CD14-positive monocyte (primary cell): ENCODE measurements around the gene MUSK. TPM values are rescaled to one million over a fixed set of nuclear protein-coding genes. Genes with fewer than 3 reads are reported as not detected.

Source experiments
- DNase-seq, 3 donors: peaks; one replicate each; pipeline ENCODE4 v3.0.0-alpha.2; 2011 to 2022
- H2AFZ ChIP-seq: 2 replicates; pipeline ENCODE4 v1.6.0; 2012; ENCODE audit warnings: mild to moderate bottlenecking, low read depth, low read length, inconsistent platforms; ENCODE audit not compliant: insufficient read depth, poor library complexity, severe bottlenecking
- H3K27ac ChIP-seq, 2 donors: 1 replicate in 1 of 2; 2 replicates in 1 of 2; pipeline ENCODE4 v1.5.1; 2012 to 2013; ENCODE audit warnings: low read length in 2 of 2, control low read depth in 1 of 2, inconsistent platforms in 1 of 2, low read depth in 1 of 2, mild to moderate bottlenecking in 1 of 2
- H3K27me3 ChIP-seq, 2 donors: one replicate each; pipeline versions ENCODE4 v1.6.0 to v1.6.1; 2011 to 2013; ENCODE audit warnings: low read length in 2 of 2; ENCODE audit not compliant: control insufficient read depth in 2 of 2, insufficient read depth in 2 of 2
- H3K36me3 ChIP-seq, 2 donors: replicated peaks in 1 of 2; 1 replicate in 1 of 2; 2 replicates in 1 of 2; pipeline versions ENCODE4 v1.5.1 to v1.6.1; 2012 to 2013; ENCODE audit warnings: low read length in 2 of 2, control low read depth in 1 of 2, inconsistent platforms in 1 of 2, mild to moderate bottlenecking in 1 of 2; ENCODE audit not compliant: insufficient read depth in 2 of 2, control insufficient read depth in 1 of 2
- H3K4me1 ChIP-seq, 2 donors: 1 replicate in 1 of 2; 2 replicates in 1 of 2; pipeline versions ENCODE4 v1.5.1 to v1.6.1; 2012 to 2013; ENCODE audit warnings: low read length in 2 of 2, control low read depth in 1 of 2, inconsistent platforms in 1 of 2, mild to moderate bottlenecking in 1 of 2, moderate library complexity in 1 of 2; ENCODE audit not compliant: insufficient read depth in 2 of 2, control insufficient read depth in 1 of 2
- H3K4me2 ChIP-seq: replicated peaks from 2 replicates; pipeline ENCODE3; 2012; ENCODE audit warnings: low read length, moderate library complexity, mild to moderate bottlenecking; ENCODE audit not compliant: poor library complexity, severe bottlenecking; ENCODE audit errors: extremely low read depth
- H3K4me3 ChIP-seq, 3 experiments: fragments of 200-600 bp in 1 of 3; sonication (generic) in 1 of 3; replicated peaks in 1 of 3; 1 replicate in 2 of 3; 2 replicates in 1 of 3; pipeline ENCODE4 v1.5.1; 2011 to 2013; ENCODE audit warnings: low read length in 3 of 3, mild to moderate bottlenecking in 3 of 3, control low read depth in 2 of 3, low read depth in 2 of 3, inconsistent platforms in 1 of 3, moderate library complexity in 1 of 3
- H3K79me2 ChIP-seq: 2 replicates; pipeline ENCODE4 v1.6.0; 2012; ENCODE audit warnings: mild to moderate bottlenecking, control low read depth, inconsistent platforms, low read length, moderate library complexity; ENCODE audit not compliant: insufficient read depth
- H3K9ac ChIP-seq: 2 replicates; pipeline ENCODE4 v1.6.0; 2017; ENCODE audit warnings: low read length, mild to moderate bottlenecking; ENCODE audit not compliant: insufficient read depth, poor library complexity, severe bottlenecking
- H3K9me3 ChIP-seq, 2 donors: replicated peaks in 1 of 2; 1 replicate in 1 of 2; 2 replicates in 1 of 2; pipeline versions ENCODE4 v1.5.1 to v1.6.1; 2012 to 2013; ENCODE audit warnings: low read length in 2 of 2, control low read depth in 1 of 2; ENCODE audit not compliant: control insufficient read depth in 1 of 2, insufficient read depth in 1 of 2
- H4K20me1 ChIP-seq: 2 replicates; pipeline ENCODE4 v1.6.0; 2012; ENCODE audit warnings: mild to moderate bottlenecking, low read length, control low read depth, moderate library complexity; ENCODE audit not compliant: insufficient read depth
- H3K27ac Mint-ChIP-seq, 7 donors: one replicate each; pipeline ENCODE4 v1.8.0; 2020; ENCODE audit warnings: mild to moderate bottlenecking in 7 of 7, mixed read lengths in 7 of 7, moderate library complexity in 6 of 7, inconsistent platforms in 2 of 7
- H3K27me3 Mint-ChIP-seq, 3 donors: one replicate each; pipeline ENCODE4 v1.8.0; 2021 to 2022; ENCODE audit warnings: low read depth in 3 of 3, mild to moderate bottlenecking in 3 of 3, mixed read lengths in 3 of 3, moderate library complexity in 3 of 3, inconsistent platforms in 1 of 3
- H3K36me3 Mint-ChIP-seq, 2 donors: one replicate each; pipeline ENCODE4 v1.8.0; 2020; ENCODE audit warnings: mixed read lengths in 2 of 2, inconsistent platforms in 1 of 2, mild to moderate bottlenecking in 1 of 2
- H3K4me1 Mint-ChIP-seq: one replicate; pipeline ENCODE4 v1.8.0; 2020; ENCODE audit warnings: mild to moderate bottlenecking, mixed read lengths
- H3K4me3 Mint-ChIP-seq, 2 donors: one replicate each; pipeline ENCODE4 v1.8.0; 2020; ENCODE audit warnings: mild to moderate bottlenecking in 2 of 2, mixed read lengths in 2 of 2, moderate library complexity in 1 of 2
- H3K9me3 Mint-ChIP-seq, 7 donors: one replicate each; pipeline ENCODE4 v1.8.0; 2020 to 2022; ENCODE audit warnings: mixed read lengths in 7 of 7, mild to moderate bottlenecking in 6 of 7, moderate library complexity in 6 of 7, inconsistent platforms in 2 of 7
- CTCF ChIP-seq: fragments of 200-600 bp; IDR thresholded peaks from one replicate; pipeline ENCODE4 v1.8.0; 2022; ENCODE audit warnings: antibody characterized with exemption, mild to moderate bottlenecking
- WGBS: methylation state at CpG from one replicate; pipeline ENCODE4 v1.1.5; 2013; ENCODE audit warnings: missing lambda C conversion rate; ENCODE audit not compliant: insufficient coverage; 5-methylcytosine and 5-hydroxymethylcytosine counted together
- intact Hi-C, 2 donors: fragments of 100-400 bp; cut with micrococcal nuclease; formaldehyde crosslinking; loops; one replicate each; pipeline versions ENCODE4 v1.15.0 to v1.15.1; 2023
- polyA plus RNA-seq, 3 donors: library from polyadenylated mRNA; depleted of rRNA in 1 of 3; unstranded in 2 of 3; stranded (reverse) in 1 of 3; fragments of 300-500 nt in 2 of 3; fragments of >200 nt in 1 of 3; fragmentation: Illumina TruSeq in 2 of 3; gene quantifications; 1 replicate in 2 of 3; 2 replicates in 1 of 3; pipeline ENCODE4 v1.2.3, GENCODE V29; 2012 to 2021

Gene MUSK
- polyA plus RNA-seq, 3 donors, result not detected

DNA sequence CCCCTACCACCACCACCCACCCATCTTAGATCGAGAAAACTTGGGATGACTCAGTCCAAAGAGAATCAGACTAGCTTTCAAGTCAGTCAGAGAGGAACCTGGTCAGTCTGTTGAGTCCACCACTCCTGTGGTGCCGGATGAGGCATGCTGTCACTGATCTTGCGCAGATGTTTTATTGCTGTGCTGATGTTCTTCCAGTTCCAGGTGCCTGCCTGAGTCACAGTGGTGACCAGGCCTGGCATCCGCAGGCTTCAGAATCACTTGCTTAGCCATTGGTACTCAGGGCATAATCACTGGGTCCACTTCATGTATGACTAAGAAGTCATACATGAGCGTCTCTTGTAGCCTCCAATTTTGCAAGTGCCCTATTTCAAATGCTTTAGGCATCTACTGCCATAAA lies 114.1 kb downstream of the MUSK start:
- Histone ChIP-seq H3K4me2 (no peak overlapping the region), H3K4me1 (no peaks in the 10 kb centered on the region), H3K36me3 (no peaks in the 10 kb centered on the region), H3K9ac (no peak overlapping the region), H2AFZ (no peak overlapping the region), H3K27ac (no peak overlapping the region), H3K4me3 (no peak overlapping the region), H3K27me3 (peaks cover 0 to 3% of the 10 kb centered on the region in 2 donors), H4K20me1 (no peaks in the 10 kb centered on the region), H3K79me2 (no peaks in the 10 kb centered on the region), H3K9me3 (no peaks in the 10 kb centered on the region)
- no peaks in the 10 kb centered on the region for H3K36me3 Mint-ChIP-seq
- H3K27ac Mint-ChIP-seq, result no peak overlapping the region
- H3K9me3 Mint-ChIP-seq, result peaks cover 0 to 4% (median 0%) of the 10 kb centered on the region in 7 donors
- TF ChIP-seq CTCF, result no peak
- intact Hi-C loops, result no loop called here
- WGBS, result 100% methylated on average over 4 of the region's 5 CpGs
- no peaks in the 10 kb centered on the region for H3K4me1 Mint-ChIP-seq
- peaks cover 0 to 5% (median 2%) of the 10 kb centered on the region in 3 donors for H3K27me3 Mint-ChIP-seq
- no peak for DNase-seq
- no peak overlapping the region for H3K4me3 Mint-ChIP-seq

- Mint-ChIP-seq H3K4me3 (no peak overlapping the region), H3K27ac (no peak overlapping the region), H3K36me3 (no peaks in the 10 kb centered on the region), H3K27me3 (no peaks in the 10 kb centered on the region), H3K9me3 (peaks cover 0 to 4% (median 0%) of the 10 kb centered on the region in 7 donors), H3K4me1 (no peaks in the 10 kb centered on the region)
- H3K27me3 ChIP-seq, result no peaks in the 10 kb centered on the region
- no peak for DNase-seq
- H3K4me1 ChIP-seq, result no peaks in the 10 kb centered on the region
- H3K4me3 ChIP-seq, result no peak overlapping the region
- H3K9ac ChIP-seq, result no peak overlapping the region
- H3K9me3 ChIP-seq, result no peaks in the 10 kb centered on the region
- H4K20me1 ChIP-seq, result no peaks in the 10 kb centered on the region
- intact Hi-C loops, result no loop called here
- no peaks in the 10 kb centered on the region for H3K79me2 ChIP-seq
- WGBS, result no CpG with 5 or more reads among the region's 1 CpG
- no peak overlapping the region for H3K4me2 ChIP-seq
- H3K36me3 ChIP-seq, result no peaks in the 10 kb centered on the region
- H3K27ac ChIP-seq, result no peak overlapping the region
- TF ChIP-seq CTCF, result no peak
- no peak overlapping the region for H2AFZ ChIP-seq
These were observed 115.7 kb downstream of the MUSK start for GRCh38 chr9:110784309-110784708.
